Amniotic epithelial cell (primary cell): ENCODE data around the gene PIGK.

Experiments used
- DNase-seq: peaks from one replicate; pipeline ENCODE4 v3.0.0-alpha.2; 2010; ENCODE audit warnings: low read depth

The PIGK gene

DNA sequence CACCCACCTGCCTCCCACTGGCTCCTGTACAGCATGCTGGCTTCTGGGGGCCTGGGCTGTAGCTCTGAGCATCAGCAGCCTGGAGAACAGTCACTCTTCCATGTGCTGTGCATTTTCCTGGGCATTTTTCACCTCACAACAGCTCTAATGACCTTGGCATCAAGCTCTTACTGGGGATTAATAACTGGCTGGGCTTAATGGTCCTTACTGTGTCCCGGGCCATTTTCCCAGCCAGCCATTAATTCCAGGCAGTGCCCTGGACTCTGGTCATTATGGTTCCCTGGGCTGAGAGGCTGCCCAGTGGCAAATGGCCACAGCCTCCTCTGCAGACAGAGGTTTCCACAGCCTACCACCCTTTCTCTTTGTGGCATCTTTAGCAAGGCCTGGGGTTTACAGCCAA lies 180.1 kb downstream of the PIGK start:
- no peak for DNase-seq
